TTC549 (cell line): Measurements from ENCODE around the gene NCKAP5.
"Not testable (repeated sequence)": the region's sequence is repeated elsewhere in the genome, so short reads cannot be mapped to it uniquely, and the experiment has no call there.

Experiments used
- FAIRE-seq: peaks from 2 replicates; lab custom pipeline; 2012; peaks lifted over from hg19 to GRCh38; lab: Jason Lieb, UNC

Gene NCKAP5

GRCh38 chr2:132751836-132752235 is 816.4 kb downstream of the NCKAP5 start:
- no peak for FAIRE-seq

GRCh38 chr2:132750606-132751005 is 817.7 kb downstream of the NCKAP5 start:
- FAIRE-seq, result no peak

GRCh38 chr2:132747046-132747445 is 821.2 kb downstream of the NCKAP5 start:
- no peak for FAIRE-seq

DNA sequence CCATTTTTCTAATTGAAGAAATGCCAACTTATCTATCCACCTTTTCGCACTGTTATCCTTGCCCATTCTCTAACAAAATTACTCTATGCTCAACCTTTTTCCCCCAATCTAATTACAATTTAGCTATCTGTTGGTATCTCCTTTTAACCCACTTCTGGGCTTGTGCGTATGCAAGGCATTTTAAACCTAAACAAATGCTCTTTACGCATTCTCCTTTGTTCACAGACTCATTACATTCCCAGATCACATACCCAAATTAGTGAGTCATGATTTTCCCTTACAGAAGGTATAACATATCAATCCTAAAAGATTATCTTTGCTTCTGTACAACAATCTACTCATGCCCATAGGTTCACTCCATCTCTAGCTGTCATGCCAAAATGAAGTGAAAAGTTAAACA is 826.5 kb downstream of the NCKAP5 start:
- no peak for FAIRE-seq

GRCh38 chr2:132740081-132740720 is 828.1 kb downstream of the NCKAP5 start:
- FAIRE-seq, result no peak

GRCh38 chr2:132738223-132738622 is 830.0 kb downstream of the NCKAP5 start:
- FAIRE-seq, result no peak

GRCh38 chr2:132736059-132736458 is 832.2 kb downstream of the NCKAP5 start:
- no peak for FAIRE-seq

- FAIRE-seq, result no peak
These were observed 833.3 kb downstream of the NCKAP5 start for GRCh38 chr2:132734961-132735360.

DNA sequence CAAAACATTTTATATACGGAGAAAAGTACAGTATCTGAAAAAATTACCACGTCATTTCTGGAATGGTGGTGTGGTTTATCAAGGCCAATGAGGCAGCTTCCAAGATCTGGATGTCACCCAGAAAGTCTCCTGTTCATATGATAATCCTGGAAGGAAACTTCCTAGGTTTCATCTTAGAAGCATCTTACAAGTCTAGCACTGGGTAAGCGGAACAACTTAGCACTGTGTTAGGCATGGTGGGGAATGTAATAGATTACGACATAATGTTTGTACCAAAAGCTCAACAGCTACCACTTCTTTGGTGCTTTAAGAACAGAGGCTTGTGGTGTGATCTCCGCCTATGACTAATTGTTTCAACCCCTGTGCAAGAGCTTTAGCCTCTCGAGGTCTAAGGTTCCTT is 835.2 kb downstream of the NCKAP5 start:
- no peak for FAIRE-seq

- FAIRE-seq, result no peak
These were observed 835.6 kb downstream of the NCKAP5 start for GRCh38 chr2:132732694-132733093.

- FAIRE-seq, result no peak
These were observed 836.8 kb downstream of the NCKAP5 start for GRCh38 chr2:132731441-132731840.

- FAIRE-seq, result no peak
These were observed 837.7 kb downstream of the NCKAP5 start for GRCh38 chr2:132730611-132731010.

DNA sequence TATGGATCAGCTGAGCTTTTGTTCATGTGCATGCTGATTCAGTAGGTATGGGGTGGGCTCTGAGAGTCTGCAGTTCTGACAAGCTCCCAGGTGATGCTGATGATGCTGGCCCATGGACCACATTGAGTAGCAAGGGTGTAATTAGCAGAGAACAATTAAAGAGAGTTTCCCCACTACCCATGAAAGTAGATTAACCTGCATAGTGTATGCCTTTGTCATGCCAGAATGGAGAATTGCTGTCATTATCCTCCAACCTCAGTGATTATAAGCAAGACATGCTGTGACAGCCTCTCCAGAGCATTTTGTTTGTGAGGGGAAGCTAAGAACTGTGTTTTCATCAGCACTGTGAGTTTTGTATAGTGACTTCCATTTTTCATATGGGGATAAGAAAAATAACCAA is 838.7 kb downstream of the NCKAP5 start:
- no peak for FAIRE-seq

DNA sequence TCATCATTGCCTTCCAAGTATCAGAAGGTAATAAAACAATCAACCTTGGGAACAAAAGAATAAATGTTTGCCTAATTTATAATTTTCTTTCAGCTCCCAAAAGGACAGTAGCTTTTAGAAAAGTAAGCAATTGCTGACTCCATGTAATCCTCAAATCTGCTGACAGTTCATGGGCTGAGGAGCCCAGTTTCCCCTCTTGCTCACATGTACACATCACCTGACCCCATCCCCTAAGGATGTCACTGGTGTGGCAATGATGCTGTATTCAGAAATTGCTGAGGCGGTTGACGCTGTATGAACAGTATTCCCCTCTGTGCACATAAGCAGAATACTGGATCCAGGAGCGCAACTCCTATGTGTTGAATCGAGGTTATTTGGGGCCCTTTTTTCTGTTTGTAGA is 842.1 kb downstream of the NCKAP5 start:
- no peak for FAIRE-seq

DNA sequence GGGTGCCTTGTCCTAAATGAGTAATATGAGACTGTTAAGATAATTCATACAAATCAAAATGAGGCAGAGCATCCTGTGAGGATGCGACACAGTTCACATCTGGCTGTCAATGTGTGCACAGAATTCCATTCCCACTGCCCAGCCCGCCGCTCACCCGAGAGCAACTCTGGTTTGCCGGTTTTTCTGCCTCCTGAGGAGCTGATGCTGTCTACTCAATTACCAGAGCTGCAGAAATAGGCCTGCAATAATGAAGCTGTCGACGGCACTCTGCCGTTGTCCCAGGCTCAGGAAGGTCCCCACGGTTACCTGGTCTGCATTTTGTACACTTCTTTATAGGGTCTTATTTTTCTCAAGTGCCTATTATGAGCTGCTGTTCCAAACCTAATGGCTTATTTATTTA is 842.5 kb downstream of the NCKAP5 start:
- no peak for FAIRE-seq

DNA sequence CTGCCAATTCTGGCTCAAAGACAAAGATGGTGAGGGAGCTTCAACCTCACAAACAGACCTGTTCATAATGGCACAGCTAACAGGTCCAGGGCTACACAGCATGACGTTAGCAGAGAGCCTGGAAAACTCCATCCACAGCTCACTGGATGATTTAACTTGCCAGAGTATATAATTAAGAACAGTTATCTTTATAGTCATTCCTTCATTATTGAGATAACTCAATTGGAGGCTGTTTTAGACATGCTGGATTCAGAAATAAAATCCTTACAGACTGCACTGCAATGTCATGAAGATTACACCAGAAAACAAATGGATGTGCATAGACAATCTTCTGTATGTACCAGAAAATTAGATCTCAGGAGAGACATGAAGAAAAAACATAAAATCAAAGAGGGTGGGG is 843.1 kb downstream of the NCKAP5 start:
- no peak for FAIRE-seq

- no peak for FAIRE-seq
These were observed 846.3 kb downstream of the NCKAP5 start for GRCh38 chr2:132721938-132722337.

DNA sequence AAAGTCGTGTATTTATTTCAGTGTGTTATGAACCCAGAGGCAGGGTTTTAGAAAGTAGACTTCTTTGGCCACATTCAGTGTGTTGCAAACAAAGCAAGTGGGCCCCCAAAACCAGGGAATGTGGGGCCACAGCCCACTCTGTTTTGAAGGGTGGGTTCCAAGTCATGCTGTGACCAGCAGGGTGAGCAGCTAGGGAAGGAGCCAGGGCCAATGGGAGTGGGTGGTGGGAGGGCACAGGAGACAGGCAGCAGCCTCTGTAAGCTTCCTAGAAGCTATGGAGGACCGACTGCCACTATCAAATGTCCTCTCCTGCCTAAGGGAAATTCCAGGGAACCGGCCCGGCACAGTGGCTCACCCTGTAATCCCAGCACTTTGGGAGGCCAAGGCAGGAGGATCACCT is 847.9 kb downstream of the NCKAP5 start:
- FAIRE-seq, result no peak

- FAIRE-seq, result no peak
These were observed 848.8 kb downstream of the NCKAP5 start for GRCh38 chr2:132719480-132719879.

- FAIRE-seq, result no peak
These were observed 851.3 kb downstream of the NCKAP5 start for GRCh38 chr2:132716954-132717353.

GRCh38 chr2:132715386-132716351 is 852.6 kb downstream of the NCKAP5 start:
- no peak for FAIRE-seq

DNA sequence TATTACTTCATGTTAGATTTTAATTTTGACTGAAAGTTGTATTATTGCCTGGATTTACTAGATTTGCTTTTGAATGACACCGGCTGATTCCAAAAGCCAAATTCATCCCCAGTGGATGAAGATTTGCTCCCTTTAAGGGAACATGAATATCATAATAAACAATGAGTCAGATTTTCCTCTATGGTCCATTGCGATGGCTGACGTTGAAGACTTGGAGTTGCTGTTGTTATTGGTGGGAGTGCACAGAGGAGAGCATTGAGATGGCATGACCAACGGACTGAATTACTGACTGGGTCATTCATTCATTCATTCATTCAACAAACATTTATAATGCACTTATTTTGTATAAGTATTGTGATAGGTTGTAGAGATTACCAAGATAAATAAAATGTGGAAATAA is 864.9 kb downstream of the NCKAP5 start:
- no peak for FAIRE-seq

DNA sequence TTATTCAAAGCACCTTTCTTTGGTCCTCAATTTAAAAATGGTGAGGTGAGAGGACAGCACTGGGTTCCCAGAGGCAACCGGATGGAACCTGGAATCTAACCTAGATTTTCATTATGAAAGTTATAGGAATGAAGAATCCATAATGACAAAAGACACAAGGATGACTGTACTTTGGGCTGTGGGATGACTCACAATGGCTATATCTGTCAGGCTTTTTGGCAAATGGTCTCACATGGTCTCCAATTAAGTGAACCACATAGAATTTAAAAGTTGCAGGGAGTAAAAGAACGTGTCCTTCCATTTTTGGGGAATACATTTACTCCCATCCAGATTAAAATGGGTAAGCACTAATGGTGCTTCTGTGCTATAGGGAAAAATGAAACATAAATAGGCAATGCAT is 866.5 kb downstream of the NCKAP5 start:
- no peak for FAIRE-seq

DNA sequence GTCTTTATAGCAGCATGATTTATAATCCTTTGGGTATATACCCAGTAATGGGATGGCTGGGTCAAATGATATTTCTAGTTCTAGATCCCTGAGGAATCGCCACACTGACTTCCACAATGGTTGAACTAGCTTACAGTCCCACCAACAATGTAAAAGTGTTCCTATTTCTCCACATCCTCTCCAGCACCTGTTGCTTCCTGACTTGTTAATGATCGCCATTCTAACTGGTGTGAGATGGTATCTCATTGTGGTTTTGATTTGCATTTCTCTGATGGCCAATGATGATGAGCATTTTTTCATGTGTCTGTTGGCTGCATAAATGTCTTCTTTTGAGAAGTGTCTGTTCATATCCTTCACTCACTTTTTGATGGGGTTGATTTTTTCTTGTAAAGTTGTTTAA is 868.5 kb downstream of the NCKAP5 start:
- not testable (repeated sequence) for FAIRE-seq
